B cell (primary cell): ENCODE measurements around the gene HPN. TPM values are rescaled to one million over a fixed set of nuclear protein-coding genes. Genes with fewer than 3 reads are reported as not detected.

Experiments used
- ATAC-seq: fragments of 200-7000 bp; cut with Tn5 transposase; one replicate; pipeline ENCODE4 v1.10.0; 2021; ENCODE audit warnings: low read depth, mild to moderate bottlenecking, moderate number of reproducible peaks, moderate library complexity
- CTCF ChIA-PET: fragments of 350-600 bp; sonication (Branson Sonifier 250); formaldehyde crosslinking; loops from one replicate; lab custom pipeline; 2021; ENCODE audit warnings: antibody characterized with exemption, inconsistent platforms; lab: Charles Lee
- POLR2A ChIA-PET: fragments of 350-600 bp; sonication (Branson Sonifier 250); formaldehyde crosslinking; loops from one replicate; lab custom pipeline; 2021; ENCODE audit warnings: antibody characterized with exemption; lab: Charles Lee
- DNase-seq: peaks from one replicate; pipeline ENCODE4 v3.0.0; 2013
- H2AFZ ChIP-seq: 2 replicates; pipeline ENCODE4 v1.6.1; 2012; ENCODE audit warnings: mild to moderate bottlenecking, low read depth, low read length; ENCODE audit not compliant: insufficient read depth, poor library complexity, severe bottlenecking
- H3K27ac ChIP-seq, 2 donors: 1 replicate in 1 of 2; 2 replicates in 1 of 2; pipeline ENCODE4 v1.5.1; 2012 to 2013; ENCODE audit warnings: low read length in 2 of 2, mild to moderate bottlenecking in 2 of 2, moderate library complexity in 1 of 2
- H3K27me3 ChIP-seq, 4 experiments: fragments of 200-600 bp in 1 of 4; sonication (generic) in 1 of 4; replicated peaks in 1 of 4; 1 replicate in 2 of 4; 2 replicates in 2 of 4; pipeline versions ENCODE4 v1.6.1 to v1.7.0; 2013 to 2016; ENCODE audit warnings: low read length in 3 of 4, mild to moderate bottlenecking in 2 of 4, mixed read lengths in 1 of 4, moderate library complexity in 1 of 4; ENCODE audit not compliant: insufficient read depth in 4 of 4, control insufficient read depth in 3 of 4; ENCODE audit errors: control extremely low read depth in 1 of 4
- H3K36me3 ChIP-seq, 2 experiments: replicated peaks in 1 of 2; 1 replicate in 1 of 2; 2 replicates in 1 of 2; pipeline versions ENCODE4 v1.6.1 to v1.7.1; 2013; ENCODE audit warnings: low read length in 1 of 2; ENCODE audit not compliant: insufficient read depth in 2 of 2, control insufficient read depth in 1 of 2; ENCODE audit errors: control extremely low read depth in 1 of 2, extremely low read depth in 1 of 2
- H3K4me1 ChIP-seq, 2 donors: fragments of 200-600 bp in 1 of 2; sonication (generic) in 1 of 2; 1 replicate in 1 of 2; 2 replicates in 1 of 2; pipeline versions ENCODE4 v1.5.1 to v1.6.1; 2013 to 2017; ENCODE audit warnings: low read length in 2 of 2; ENCODE audit not compliant: control insufficient read depth in 2 of 2, insufficient read depth in 2 of 2
- H3K4me2 ChIP-seq: replicated peaks from 2 replicates; pipeline ENCODE3; 2012; ENCODE audit warnings: mild to moderate bottlenecking, low read depth, low read length; ENCODE audit not compliant: poor library complexity, severe bottlenecking
- H3K4me3 ChIP-seq, 5 experiments: fragments of 200-600 bp in 1 of 5; sonication (generic) in 1 of 5; 1 replicate in 3 of 5; 2 replicates in 2 of 5; pipeline versions ENCODE4 v1.5.1 to v1.7.0; 2011 to 2016; ENCODE audit warnings: low read length in 4 of 5, mild to moderate bottlenecking in 4 of 5, low read depth in 2 of 5, control low read depth in 1 of 5, moderate library complexity in 1 of 5; ENCODE audit not compliant: insufficient read depth in 1 of 5; ENCODE audit errors: control extremely low read depth in 1 of 5, extremely low read depth in 1 of 5
- H3K79me2 ChIP-seq: fragments of 200-600 bp; sonication (generic); one replicate; pipeline ENCODE4 v1.6.0; 2016; ENCODE audit warnings: low read length; ENCODE audit not compliant: control insufficient read depth, insufficient read depth
- H3K9ac ChIP-seq: fragments of 200-600 bp; sonication (generic); 2 replicates; pipeline ENCODE4 v1.6.1; 2017; ENCODE audit warnings: mild to moderate bottlenecking, low read length, moderate library complexity
- H3K9me3 ChIP-seq, 3 donors: one replicate each; pipeline versions ENCODE4 v1.6.1 to v1.7.1; 2013; ENCODE audit warnings: low read length in 2 of 3; ENCODE audit not compliant: control insufficient read depth in 2 of 3, insufficient read depth in 1 of 3; ENCODE audit errors: control extremely low read depth in 1 of 3
- H4K20me1 ChIP-seq: 2 replicates; pipeline ENCODE4 v1.6.0; 2012; ENCODE audit warnings: mild to moderate bottlenecking, low read length; ENCODE audit not compliant: insufficient read depth, control insufficient read depth, poor library complexity, severe bottlenecking
- H3K27ac Mint-ChIP-seq: one replicate; pipeline ENCODE4 v1.8.0; 2021; ENCODE audit warnings: mixed read lengths
- H3K27me3 Mint-ChIP-seq: one replicate; pipeline ENCODE4 v1.8.0; 2021; ENCODE audit warnings: mixed read lengths
- H3K4me1 Mint-ChIP-seq: one replicate; pipeline ENCODE4 v1.8.0; 2021; ENCODE audit warnings: mixed read lengths
- H3K4me3 Mint-ChIP-seq: one replicate; pipeline ENCODE4 v1.8.0; 2021; ENCODE audit warnings: mixed read lengths
- H3K9me3 Mint-ChIP-seq: one replicate; pipeline ENCODE4 v1.8.0; 2022; ENCODE audit warnings: mixed read lengths; ENCODE audit not compliant: insufficient read depth
- CTCF ChIP-seq: fragments of 200-600 bp; IDR thresholded peaks from one replicate; pipeline ENCODE4 v1.8.0; 2022; ENCODE audit warnings: antibody characterized with exemption, mild to moderate bottlenecking
- EZH2 ChIP-seq: IDR thresholded peaks from 2 replicates; pipeline ENCODE4 v1.6.1; 2012; ENCODE audit warnings: borderline replicate concordance, low read depth, mild to moderate bottlenecking, moderate library complexity, low read length; ENCODE audit not compliant: insufficient read depth, poor library complexity, severe bottlenecking
- WGBS: methylation state at CpG from one replicate; pipeline ENCODE4 v1.1.5; 2013; ENCODE audit warnings: missing lambda C conversion rate; ENCODE audit not compliant: insufficient coverage; 5-methylcytosine and 5-hydroxymethylcytosine counted together
- intact Hi-C: fragments of 100-400 bp; cut with micrococcal nuclease; formaldehyde crosslinking; loops from one replicate; pipeline ENCODE4 v1.10.0; 2022
- polyA plus RNA-seq: library from polyadenylated mRNA; depleted of rRNA; stranded (reverse); fragments of >200 nt; gene quantifications from 2 replicates; pipeline ENCODE4 v1.2.3, GENCODE V29; 2012
- total RNA-seq, 2 donors: library from RNA; stranded (reverse); fragments of 120-200 nt in 1 of 2; gene quantifications; 1 replicate in 1 of 2; 2 replicates in 1 of 2; pipeline versions ENCODE4 v1.2.3 to v1.2.4, GENCODE V29; 2013 to 2022

Gene HPN
- total and polyA plus RNA-seq, 2 donors (not counting 1 experiment from before 2014, with no cell fraction given): 0.30 TPM; not detected in 1

DNA sequence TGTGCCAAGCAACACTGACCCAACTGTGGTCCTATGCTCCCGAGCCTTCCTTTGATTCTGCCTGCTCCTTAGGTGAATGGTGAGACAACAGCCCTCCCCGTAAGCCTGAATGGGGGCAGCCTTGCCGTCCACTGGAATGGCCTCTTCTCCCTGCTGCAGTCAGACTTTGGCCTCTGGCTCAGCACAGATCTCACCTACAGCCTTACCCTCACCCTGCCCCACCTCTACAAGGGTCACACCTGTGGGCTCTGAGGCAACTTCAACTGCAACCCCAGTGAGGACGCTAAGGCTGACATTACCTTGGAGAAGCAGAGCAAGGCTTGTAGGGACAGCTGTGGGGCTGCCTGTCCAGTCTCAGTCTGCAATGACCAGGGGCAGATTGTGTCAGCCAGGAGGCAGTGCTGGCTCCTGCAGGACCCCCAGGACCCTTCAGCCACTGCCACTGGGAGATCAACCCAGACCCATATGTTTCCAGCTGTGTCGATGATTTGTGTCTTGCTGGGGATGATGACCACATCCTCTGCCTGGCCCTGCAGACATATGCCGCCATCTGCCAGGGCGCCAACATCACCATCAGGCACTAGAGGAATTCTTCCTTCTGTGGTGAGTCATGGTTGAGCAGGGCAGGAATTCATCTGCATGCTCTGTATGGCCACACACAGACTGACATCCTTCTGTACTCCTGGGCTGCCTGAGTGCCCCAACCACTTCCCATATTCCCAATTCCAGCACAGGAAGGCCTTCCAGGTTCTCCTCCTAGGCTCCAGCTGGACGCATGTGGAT, 46.8 kb downstream of the HPN start:
- Histone ChIP-seq H4K20me1 (no peaks in the 10 kb centered on the region), H3K27ac (peak overlapping the region in 1 of 2 donors; percentile 90), H3K9ac (no peak overlapping the region), H3K36me3 (no peaks in the 10 kb centered on the region), H3K4me2 (peak overlapping the region; percentile 37), H3K27me3 (no peaks in the 10 kb centered on the region), H3K4me1 (peaks cover 74% of the 10 kb centered on the region in 2 donors), H3K4me3 (no peak overlapping the region), H3K79me2 (no peaks in the 10 kb centered on the region), H3K9me3 (no peaks in the 10 kb centered on the region), H2AFZ (no peak overlapping the region)
- intact Hi-C loops: loop anchor here (5.0 kb wide), 1 partner anchor 34 kb away; no protein-coding TSS in a partner anchor
- no peaks in the 10 kb centered on the region for H3K27me3 Mint-ChIP-seq
- ChIA-PET POLR2A (no interaction called here), CTCF (interaction anchor here (1.1 to 14.9 kb wide), 4 partner anchors 18 to 44 kb away, joined by 3 to 192 read pairs (median 5); no protein-coding TSS in a partner anchor)
- H3K4me3 Mint-ChIP-seq: no peak overlapping the region
- no peaks in the 10 kb centered on the region for H3K9me3 Mint-ChIP-seq
- DNase-seq (no peak), ATAC-seq (no peak)
- no peak for TF ChIP-seq CTCF
- peaks cover 62% of the 10 kb centered on the region for H3K4me1 Mint-ChIP-seq
- peak overlapping the region; percentile 83 for H3K27ac Mint-ChIP-seq
- WGBS: 98% methylated on average over 4 of the region's 8 CpGs

GRCh38 chr19:35089554-35089953, 48.0 kb downstream of the HPN start:
- no peaks in the 10 kb centered on the region for H3K27me3 ChIP-seq
- no peaks in the 10 kb centered on the region for H3K9me3 Mint-ChIP-seq
- no peaks in the 10 kb centered on the region for H4K20me1 ChIP-seq
- ATAC-seq (no peak), DNase-seq (no peak)
- H3K79me2 ChIP-seq: no peaks in the 10 kb centered on the region
- CTCF ChIA-PET: interaction anchor here (0.8 to 14.9 kb wide), 7 partner anchors 9 to 405 kb away, joined by 3 to 192 read pairs (median 5); no protein-coding TSS in a partner anchor
- WGBS: 93% methylated on average over 5 of the region's 8 CpGs
- H3K4me3 ChIP-seq: no peak overlapping the region
- intact Hi-C loops: loop anchor here (5.0 kb wide), 1 partner anchor 33 kb away; no protein-coding TSS in a partner anchor
- TF ChIP-seq EZH2 (no peak), CTCF (no peak)
- peak overlapping the region in 1 of 2 donors; percentile 90 for H3K27ac ChIP-seq
- no peak overlapping the region for H3K27ac Mint-ChIP-seq
- H3K4me2 ChIP-seq: no peak overlapping the region
- POLR2A ChIA-PET: no interaction called here
- no peaks in the 10 kb centered on the region for H3K27me3 Mint-ChIP-seq
- H3K9me3 ChIP-seq: no peaks in the 10 kb centered on the region
- H3K4me3 Mint-ChIP-seq: no peak overlapping the region
- H3K9ac ChIP-seq: no peak overlapping the region
- H2AFZ ChIP-seq: no peak overlapping the region
- peaks cover 61 to 62% of the 10 kb centered on the region in 2 donors for H3K4me1 ChIP-seq
- no peaks in the 10 kb centered on the region for H3K36me3 ChIP-seq
- peaks cover 50% of the 10 kb centered on the region for H3K4me1 Mint-ChIP-seq
